MCF 10A (cell line): ENCODE data around the gene FOLR2. TPM values are rescaled to one million over a fixed set of nuclear protein-coding genes. Genes with fewer than 3 reads are reported as not detected.

Experiments used
- BruUV-seq: library from RNA; stranded (reverse); fragments of 400-500 nt; replicated peaks from 2 replicates; lab custom pipeline; 2021; lab: Mats Ljungman, UMichigan
- CTCF ChIA-PET: fragments of 300-600 bp; sonication (Branson Sonifier 250); formaldehyde crosslinking; extraction: SDS; loops from one replicate; lab custom pipeline; 2021; ENCODE audit warnings: antibody characterized with exemption, inconsistent platforms; lab: Yijun Ruan, JAX
- POLR2A ChIA-PET: fragments of 300-600, 350-650 bp; sonication (Branson Sonifier 250); formaldehyde crosslinking; extraction: SDS; loops from one replicate; lab custom pipeline; 2020; ENCODE audit warnings: antibody characterized with exemption, inconsistent platforms; lab: Yijun Ruan, JAX
- DNase-seq: peaks from one replicate; pipeline ENCODE4 v3.0.0-alpha.2; 2018; ENCODE audit not compliant: unreplicated experiment
- H3K27ac Mint-ChIP-seq: one replicate; pipeline ENCODE4 v1.8.0; 2022; ENCODE audit warnings: mild to moderate bottlenecking, low read depth, mixed read lengths; ENCODE audit not compliant: unreplicated experiment
- H3K27me3 Mint-ChIP-seq: one replicate; pipeline ENCODE4 v1.8.0; 2022; ENCODE audit warnings: mixed read lengths; ENCODE audit not compliant: insufficient read depth, unreplicated experiment
- H3K36me3 Mint-ChIP-seq: one replicate; pipeline ENCODE4 v1.8.0; 2022; ENCODE audit warnings: mild to moderate bottlenecking, moderate library complexity, mixed read lengths; ENCODE audit not compliant: insufficient read depth, unreplicated experiment
- H3K4me1 Mint-ChIP-seq: one replicate; pipeline ENCODE4 v1.8.0; 2022; ENCODE audit warnings: mixed read lengths; ENCODE audit not compliant: insufficient read depth, unreplicated experiment
- H3K4me3 Mint-ChIP-seq: one replicate; pipeline ENCODE4 v1.8.0; 2022; ENCODE audit warnings: mild to moderate bottlenecking, moderate library complexity, mixed read lengths; ENCODE audit not compliant: unreplicated experiment
- H3K9me3 Mint-ChIP-seq: one replicate; pipeline ENCODE4 v1.8.0; 2022; ENCODE audit warnings: mixed read lengths; ENCODE audit not compliant: unreplicated experiment
- CTCF ChIP-seq: fragments of 200-600 bp; IDR thresholded peaks from one replicate; pipeline ENCODE4 v1.8.0; 2022; ENCODE audit warnings: antibody characterized with exemption, mild to moderate bottlenecking; ENCODE audit not compliant: unreplicated experiment
- intact Hi-C: fragments of 100-400 bp; cut with micrococcal nuclease; formaldehyde crosslinking; loops from 2 replicates; pipeline ENCODE4 v1.14.1; 2022
- total RNA-seq: library from RNA; stranded (reverse); gene quantifications from 2 replicates; pipeline ENCODE4 v1.2.3, GENCODE V29; 2022

Gene FOLR2
- total RNA-seq, 1 experiment from 2014 or later, result not detected

GRCh38 chr11:72267956-72268617, 51.5 kb downstream of the FOLR2 start:
- CTCF ChIA-PET, result interaction anchor here (0.5 to 1.7 kb wide), 6 partner anchors 147 to 415 kb away, joined by 3 read pairs; partner anchors contain the start of gene CLPB
- H3K27ac Mint-ChIP-seq, result no peak overlapping the region
- intact Hi-C loops, result no loop called here
- H3K9me3 Mint-ChIP-seq, result no peaks in the 10 kb centered on the region
- peaks cover 11% of the 10 kb centered on the region for H3K27me3 Mint-ChIP-seq
- no peak for TF ChIP-seq CTCF
- BruUV-seq, result no TSS peak
- H3K4me1 Mint-ChIP-seq, result peaks cover 12% of the 10 kb centered on the region
- H3K4me3 Mint-ChIP-seq, result no peak overlapping the region
- H3K36me3 Mint-ChIP-seq, result no peaks in the 10 kb centered on the region
- no peak for DNase-seq
- POLR2A ChIA-PET, result interaction anchor here (0.7 to 0.9 kb wide), 2 partner anchors 28 to 66 kb away, joined by 3 to 4 read pairs; no protein-coding TSS in a partner anchor

Other genes with a start within 250 kb of the FOLR2 start
- 5.1 and 8.2 TPM in 2 replicates for gene IL18BP, start 217.9 kb upstream of the FOLR2 start, total RNA-seq
- gene NUMA1, start 136.3 kb upstream of the FOLR2 start, total RNA-seq, result 109 and 113 TPM in 2 replicates
- 9.3 and 9.5 TPM in 2 replicates for gene LRRC51, start 135.9 kb upstream of the FOLR2 start, total RNA-seq
- 76.9 and 82.4 TPM in 2 replicates for gene LAMTOR1, start 113.5 kb upstream of the FOLR2 start, total RNA-seq
- gene TOMT, start 110.9 kb upstream of the FOLR2 start, total RNA-seq, result not detected in 2 replicates
- gene ANAPC15, start 104.1 kb upstream of the FOLR2 start, total RNA-seq, result 52.2 and 63.6 TPM in 2 replicates
- 2.0 and 2.6 TPM in 2 replicates for gene FOLR3, start 81.1 kb upstream of the FOLR2 start, total RNA-seq
- gene FOLR1, start 24.7 kb upstream of the FOLR2 start, total RNA-seq, result 0.40 TPM in 1 of 2 replicates, not detected in the other
- gene INPPL1, start 8.0 kb downstream of the FOLR2 start, total RNA-seq, result 90.2 and 104 TPM in 2 replicates
- gene PHOX2A, start 27.4 kb downstream of the FOLR2 start, total RNA-seq, result not detected in 2 replicates
- gene CLPB, start 217.7 kb downstream of the FOLR2 start, total RNA-seq, result 42.2 and 44.4 TPM in 2 replicates